Parathyroid adenoma (tissue), 2 donors: ENCODE results near the gene TTC8.

Experiments
- H2AFZ ChIP-seq: fragments of 300-600 bp; sonication (generic); one replicate; pipeline ENCODE4 v1.7.0; 2017; ENCODE audit warnings: antibody characterized with exemption, mild to moderate bottlenecking
- H3K27ac ChIP-seq: fragments of 300-600 bp; sonication (generic); one replicate; pipeline ENCODE4 v1.7.0; 2017
- H3K27me3 ChIP-seq: fragments of 300-600 bp; sonication (generic); one replicate; pipeline ENCODE4 v1.7.0; 2017; ENCODE audit warnings: low read length; ENCODE audit not compliant: control insufficient read depth, insufficient read depth
- H3K36me3 ChIP-seq: fragments of 300-600 bp; sonication (generic); one replicate; pipeline ENCODE4 v1.7.0; 2017; ENCODE audit warnings: low read length; ENCODE audit not compliant: control insufficient read depth, insufficient read depth
- H3K4me1 ChIP-seq: fragments of 300-600 bp; sonication (generic); one replicate; pipeline ENCODE4 v1.7.0; 2017; ENCODE audit warnings: control low read depth
- H3K4me2 ChIP-seq: fragments of 300-600 bp; sonication (generic); one replicate; pipeline ENCODE4 v1.7.0; 2017; ENCODE audit warnings: low read length
- H3K4me3 ChIP-seq: fragments of 300-600 bp; sonication (generic); one replicate; pipeline ENCODE4 v1.7.0; 2017; ENCODE audit warnings: low read depth, low read length
- H3K79me2 ChIP-seq: fragments of 300-600 bp; sonication (generic); one replicate; pipeline ENCODE4 v1.7.0; 2017; ENCODE audit warnings: control low read depth
- H3K9ac ChIP-seq: fragments of 300-600 bp; sonication (generic); one replicate; pipeline ENCODE4 v1.7.0; 2017; ENCODE audit warnings: mild to moderate bottlenecking
- H3K9me3 ChIP-seq: fragments of 300-600 bp; sonication (generic); one replicate; pipeline ENCODE4 v1.7.0; 2017; ENCODE audit warnings: low read length; ENCODE audit not compliant: control insufficient read depth
- TF ChIP-seq, protein P1 (sequence below): fragments of 300-600 bp; sonication (generic); IDR thresholded peaks from one replicate; pipeline ENCODE4 v1.7.0; 2017; ENCODE audit warnings: antibody characterized with exemption, mild to moderate bottlenecking
- donor health status: primary hyperparathyroidism.

TTC8 gene

DNA sequence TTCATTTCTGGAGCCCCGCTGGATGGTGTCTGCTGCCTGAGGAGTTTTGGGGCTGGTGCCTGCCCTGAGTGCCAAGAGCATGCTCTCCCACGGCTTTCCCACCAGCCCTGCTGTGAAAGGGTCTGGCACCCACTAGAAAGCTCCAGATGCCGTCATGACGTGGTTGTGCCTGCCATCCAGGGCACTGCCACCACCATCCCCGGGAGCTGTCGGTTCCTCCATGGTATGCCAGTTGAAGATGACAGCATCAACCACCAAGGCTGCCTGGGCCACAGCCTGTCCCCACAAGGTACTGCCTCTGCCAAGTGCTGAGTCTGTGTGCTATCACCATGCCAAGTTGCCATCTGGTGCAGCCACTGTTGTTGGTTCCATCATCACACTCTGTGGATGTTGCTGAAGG lies 85.9 kb downstream of the TTC8 start:
- Histone ChIP-seq H3K79me2 (no peaks in the 10 kb centered on the region), H3K36me3 (no peaks in the 10 kb centered on the region), H3K9me3 (no peaks in the 10 kb centered on the region), H3K4me3 (no peak overlapping the region), H3K9ac (no peak overlapping the region), H3K27ac (no peak overlapping the region), H3K27me3 (no peaks in the 10 kb centered on the region), H3K4me2 (no peak overlapping the region), H2AFZ (no peak overlapping the region), H3K4me1 (no peaks in the 10 kb centered on the region)
- TF ChIP-seq, protein P1, sequence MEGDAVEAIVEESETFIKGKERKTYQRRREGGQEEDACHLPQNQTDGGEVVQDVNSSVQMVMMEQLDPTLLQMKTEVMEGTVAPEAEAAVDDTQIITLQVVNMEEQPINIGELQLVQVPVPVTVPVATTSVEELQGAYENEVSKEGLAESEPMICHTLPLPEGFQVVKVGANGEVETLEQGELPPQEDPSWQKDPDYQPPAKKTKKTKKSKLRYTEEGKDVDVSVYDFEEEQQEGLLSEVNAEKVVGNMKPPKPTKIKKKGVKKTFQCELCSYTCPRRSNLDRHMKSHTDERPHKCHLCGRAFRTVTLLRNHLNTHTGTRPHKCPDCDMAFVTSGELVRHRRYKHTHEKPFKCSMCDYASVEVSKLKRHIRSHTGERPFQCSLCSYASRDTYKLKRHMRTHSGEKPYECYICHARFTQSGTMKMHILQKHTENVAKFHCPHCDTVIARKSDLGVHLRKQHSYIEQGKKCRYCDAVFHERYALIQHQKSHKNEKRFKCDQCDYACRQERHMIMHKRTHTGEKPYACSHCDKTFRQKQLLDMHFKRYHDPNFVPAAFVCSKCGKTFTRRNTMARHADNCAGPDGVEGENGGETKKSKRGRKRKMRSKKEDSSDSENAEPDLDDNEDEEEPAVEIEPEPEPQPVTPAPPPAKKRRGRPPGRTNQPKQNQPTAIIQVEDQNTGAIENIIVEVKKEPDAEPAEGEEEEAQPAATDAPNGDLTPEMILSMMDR, result no peak

DNA sequence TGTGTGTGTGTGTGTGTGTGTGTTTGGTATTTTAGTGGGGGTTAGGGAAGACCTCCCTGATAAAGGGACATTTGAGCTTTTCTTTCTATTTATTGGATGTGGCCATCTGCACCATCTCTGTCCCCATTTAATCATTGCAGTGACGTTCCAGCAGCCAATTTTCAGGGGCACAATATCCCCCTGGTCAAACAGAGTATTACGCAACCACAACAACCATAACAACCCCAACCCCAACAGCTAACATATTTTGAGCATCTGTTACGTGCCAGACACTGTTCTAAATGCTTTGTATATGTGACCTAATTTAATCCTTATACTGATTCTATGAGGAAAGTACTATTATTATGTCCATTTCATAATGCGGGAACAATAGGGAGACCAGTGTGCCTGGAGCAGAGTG lies 87.4 kb downstream of the TTC8 start:
- H3K36me3 ChIP-seq, result no peaks in the 10 kb centered on the region
- no peaks in the 10 kb centered on the region for H3K79me2 ChIP-seq
- no peak overlapping the region for H3K9ac ChIP-seq
- H3K9me3 ChIP-seq, result no peaks in the 10 kb centered on the region
- no peak overlapping the region for H3K4me3 ChIP-seq
- H3K4me1 ChIP-seq, result no peaks in the 10 kb centered on the region
- H3K4me2 ChIP-seq, result no peak overlapping the region
- H3K27me3 ChIP-seq, result no peaks in the 10 kb centered on the region
- no peak overlapping the region for H3K27ac ChIP-seq
- TF ChIP-seq, protein P1, result no peak
- H2AFZ ChIP-seq, result no peak overlapping the region

DNA sequence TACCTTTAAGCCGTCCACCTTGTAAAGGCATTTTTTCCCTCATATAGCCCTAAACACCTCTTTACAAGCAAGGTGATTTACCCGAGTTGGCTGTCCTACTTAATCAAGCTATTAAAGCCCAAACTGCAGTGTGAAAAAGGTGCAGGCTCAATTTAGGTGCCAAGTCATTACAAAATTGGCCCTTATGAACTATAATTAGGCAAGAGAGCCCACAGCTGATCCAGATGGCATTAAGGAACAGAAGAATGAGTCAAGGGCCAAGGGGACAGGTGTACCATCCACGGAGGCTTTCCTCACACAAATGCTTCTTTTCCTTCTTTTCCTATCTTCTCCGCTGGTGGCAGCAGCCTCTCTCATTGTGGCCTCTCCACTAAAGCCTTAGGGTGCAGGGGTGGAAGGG lies 90.5 kb downstream of the TTC8 start:
- Histone ChIP-seq H3K4me2 (no peak overlapping the region), H2AFZ (no peak overlapping the region)
- TF ChIP-seq, protein P1, result no peak

DNA sequence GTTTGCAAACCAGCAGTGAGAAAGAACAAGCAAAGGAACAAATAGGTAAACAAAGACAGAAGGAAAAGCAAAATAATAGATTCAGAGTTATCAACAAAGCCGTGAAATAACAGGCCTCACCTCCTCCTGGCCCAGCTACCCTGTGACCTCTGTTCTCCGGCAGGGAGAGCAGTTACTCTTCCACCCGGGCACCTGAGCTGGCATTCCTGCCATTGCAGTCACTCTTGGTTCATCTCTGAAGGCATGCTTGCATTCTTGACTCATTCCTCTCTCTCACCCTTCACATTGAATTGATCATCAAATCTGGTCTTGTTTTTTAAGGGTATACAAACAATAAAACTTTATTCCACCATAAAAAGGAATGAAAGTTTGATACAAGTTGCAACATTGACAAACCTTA lies 95.1 kb downstream of the TTC8 start:
- Histone ChIP-seq H2AFZ (no peak overlapping the region), H3K36me3 (peaks cover 2% of the 10 kb centered on the region), H3K4me1 (no peaks in the 10 kb centered on the region), H3K79me2 (no peaks in the 10 kb centered on the region), H3K9ac (no peak overlapping the region), H3K4me3 (no peak overlapping the region), H3K9me3 (peaks cover 4% of the 10 kb centered on the region), H3K4me2 (no peak overlapping the region), H3K27ac (no peak overlapping the region), H3K27me3 (no peaks in the 10 kb centered on the region)
- TF ChIP-seq, protein P1, result no peak

More for the DNA sequence above, 90.5 kb downstream of the TTC8 start:
- H3K36me3 ChIP-seq, result no peaks in the 10 kb centered on the region
- no peak overlapping the region for H3K27ac ChIP-seq
- H3K9me3 ChIP-seq, result no peaks in the 10 kb centered on the region
- H3K4me1 ChIP-seq, result no peaks in the 10 kb centered on the region
- H3K79me2 ChIP-seq, result no peaks in the 10 kb centered on the region
- no peak overlapping the region for H3K9ac ChIP-seq
- no peak overlapping the region for H3K4me3 ChIP-seq
- H3K27me3 ChIP-seq, result no peaks in the 10 kb centered on the region
